NK-92 treated with Interleukin-12 subunit alpha and Interleukin-12 subunit beta, amount 100 ng/mL, for 24 hours (cell line): ENCODE results near the gene GDF7.

ENCODE experiments used
- DNase-seq: peaks from one replicate; lab custom pipeline; 2025; lab: John Stamatoyannopoulos, UW

The GDF7 gene

DNA sequence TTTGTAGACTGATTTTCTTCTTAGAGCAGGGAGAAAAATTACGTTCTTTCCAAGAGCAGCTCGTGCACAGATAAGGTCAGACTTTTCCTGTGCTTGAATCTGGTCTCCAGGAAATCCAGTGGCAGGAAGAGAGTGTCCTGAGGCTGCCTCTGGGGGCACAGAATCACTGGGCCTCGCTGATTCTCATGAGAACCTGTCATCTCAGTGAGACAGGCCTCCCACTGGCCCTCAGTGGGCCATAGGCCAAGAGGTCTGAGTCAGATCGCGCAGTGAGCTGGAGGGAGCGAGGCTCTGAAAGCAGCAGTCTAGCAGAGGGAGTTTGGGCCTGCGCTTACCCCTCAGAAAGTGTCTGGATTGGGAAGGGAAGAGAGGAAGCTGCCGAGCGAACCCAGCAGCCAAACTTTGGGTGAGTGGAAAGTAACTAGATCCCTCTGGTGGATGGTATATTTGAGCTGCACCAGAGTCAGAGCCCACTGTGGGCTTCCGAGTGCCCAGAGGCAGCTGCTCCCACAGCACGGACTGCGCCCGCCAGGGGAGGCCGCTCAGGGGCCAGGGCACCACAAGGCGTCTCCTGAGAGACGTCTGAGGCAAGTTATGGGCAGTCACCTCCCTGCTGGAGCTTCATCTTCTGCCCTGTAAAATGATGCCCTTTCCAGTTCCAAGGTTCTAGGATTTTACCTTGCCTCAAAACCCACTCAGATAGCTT, 8.2 kb downstream of the GDF7 start:
- no peak for DNase-seq

DNA sequence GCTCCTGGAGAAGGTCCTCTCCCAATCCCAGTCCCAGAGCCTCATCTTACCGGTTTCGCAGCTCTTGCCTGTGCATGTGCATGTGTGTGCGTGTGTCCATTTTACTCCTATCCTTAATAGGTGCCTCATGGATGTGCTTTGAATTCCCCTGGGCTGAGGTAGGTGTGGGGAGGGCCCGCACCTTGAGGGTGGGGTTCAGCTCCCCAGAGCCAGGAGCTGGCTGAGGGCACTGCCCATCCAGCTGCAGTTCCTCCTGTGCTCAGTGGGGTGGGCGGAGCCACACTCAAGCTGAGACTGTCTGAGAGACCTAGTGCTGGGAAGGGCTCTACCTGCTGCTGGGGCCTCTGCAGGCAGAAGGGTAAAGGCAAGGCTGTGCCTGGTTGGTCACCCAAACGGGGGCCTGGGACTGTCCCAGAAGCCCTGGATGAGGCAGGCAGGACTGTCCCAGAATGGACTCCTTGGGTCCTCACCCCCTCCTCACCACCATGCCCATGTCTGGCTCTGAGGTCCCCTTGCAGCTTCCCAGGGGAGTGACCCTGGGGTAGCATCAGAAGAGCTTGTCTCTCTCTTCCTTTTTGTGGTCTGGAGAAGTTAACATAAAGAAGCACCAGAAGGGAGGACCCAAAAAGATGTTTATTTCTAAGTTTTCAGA, 8.9 kb downstream of the GDF7 start:
- no peak for DNase-seq

DNA sequence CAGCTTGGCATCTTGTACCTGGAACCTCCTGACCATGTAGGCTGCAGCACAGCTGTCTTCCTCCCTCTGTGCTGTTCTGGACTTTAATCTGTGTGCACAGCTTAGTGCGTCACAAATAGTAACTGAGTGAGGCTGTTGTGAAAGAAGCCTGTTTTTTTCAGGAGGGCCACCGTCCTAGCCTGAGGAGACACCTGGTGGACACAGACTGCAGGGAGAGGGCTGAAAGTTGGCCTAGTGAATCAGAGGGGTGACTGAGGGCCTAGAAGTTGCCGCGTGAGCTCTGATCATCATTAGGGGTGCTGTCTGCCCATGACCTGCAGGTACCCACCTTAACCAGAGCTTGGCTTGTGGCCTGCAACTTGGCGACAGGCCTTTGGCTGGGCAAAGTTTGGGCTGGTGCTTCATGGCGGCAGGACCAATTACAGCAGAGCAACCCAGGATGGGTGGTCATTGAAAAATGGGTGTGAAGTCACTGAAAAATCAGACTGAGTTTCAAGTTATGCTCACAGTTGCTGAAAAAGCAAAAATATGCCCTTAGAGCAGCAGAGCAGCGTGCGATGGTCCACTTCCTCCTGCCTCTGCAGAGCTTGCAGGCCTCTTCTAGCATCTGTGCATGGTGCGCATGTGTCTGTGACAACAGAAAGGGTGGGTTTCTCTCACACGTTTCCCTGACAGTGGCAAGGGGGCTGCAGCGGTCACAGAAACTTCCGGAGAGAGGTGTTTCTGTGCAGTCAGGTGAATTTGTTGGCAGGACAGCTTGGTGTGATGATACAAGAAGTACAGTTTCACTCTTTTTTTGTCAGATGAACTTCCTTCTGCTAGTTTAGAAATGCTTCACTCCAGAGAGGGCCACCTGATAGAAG, 9.6 kb downstream of the GDF7 start:
- DNase-seq = no peak

DNA sequence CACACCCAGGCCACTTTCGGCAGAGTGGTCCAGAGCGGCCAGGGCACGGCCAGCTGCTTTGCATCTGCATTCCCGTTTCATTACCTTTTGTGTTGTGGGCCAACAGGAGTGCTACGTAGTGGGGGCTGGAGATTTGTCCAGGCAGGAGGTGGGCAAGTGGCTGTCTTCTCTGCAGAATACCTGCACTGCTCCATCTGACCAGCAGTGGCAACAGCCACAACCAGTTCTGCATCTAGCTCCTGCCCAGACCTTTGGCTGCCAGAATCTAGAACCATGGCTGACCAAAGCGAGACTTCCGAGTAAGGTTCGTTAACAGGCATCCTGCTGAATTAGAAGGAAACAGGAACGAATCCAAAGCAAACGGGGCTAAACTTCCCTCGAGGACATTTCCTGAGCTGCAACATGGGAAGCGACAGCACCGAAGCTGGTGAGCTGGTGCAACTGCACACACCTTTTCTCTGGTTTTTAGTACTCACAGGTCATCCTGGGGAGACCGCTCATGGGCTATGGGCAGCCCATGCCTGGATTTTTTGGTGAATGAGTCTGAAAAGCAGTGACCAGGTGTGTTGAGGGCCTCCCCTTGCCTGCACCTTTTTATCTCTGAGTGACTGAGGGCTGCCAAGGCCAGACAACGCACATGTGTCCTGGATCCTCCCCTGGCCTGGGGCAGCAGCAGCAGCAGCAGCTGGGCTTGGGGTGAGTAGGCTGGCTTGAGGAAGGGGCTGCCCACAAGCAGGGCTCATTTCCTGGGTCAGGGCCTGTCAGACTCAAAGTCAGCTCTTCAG, 10.5 kb downstream of the GDF7 start:
- no peak for DNase-seq

DNA sequence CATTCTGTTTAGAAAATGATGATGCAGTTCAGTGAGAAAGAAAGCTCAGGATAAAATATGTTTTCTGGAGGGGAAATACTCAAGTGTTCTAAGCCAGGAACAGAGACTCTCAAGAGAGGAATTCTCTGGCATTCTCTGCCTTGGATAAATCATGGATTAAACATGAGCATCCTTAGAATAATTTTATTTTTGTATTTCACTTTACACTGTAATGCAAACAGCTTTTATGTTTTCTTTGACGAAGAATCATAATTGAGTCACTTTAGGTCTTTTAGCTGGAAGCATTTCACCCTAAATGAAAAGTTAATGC, 11.1 kb downstream of the GDF7 start:
- DNase-seq = no peak

DNA sequence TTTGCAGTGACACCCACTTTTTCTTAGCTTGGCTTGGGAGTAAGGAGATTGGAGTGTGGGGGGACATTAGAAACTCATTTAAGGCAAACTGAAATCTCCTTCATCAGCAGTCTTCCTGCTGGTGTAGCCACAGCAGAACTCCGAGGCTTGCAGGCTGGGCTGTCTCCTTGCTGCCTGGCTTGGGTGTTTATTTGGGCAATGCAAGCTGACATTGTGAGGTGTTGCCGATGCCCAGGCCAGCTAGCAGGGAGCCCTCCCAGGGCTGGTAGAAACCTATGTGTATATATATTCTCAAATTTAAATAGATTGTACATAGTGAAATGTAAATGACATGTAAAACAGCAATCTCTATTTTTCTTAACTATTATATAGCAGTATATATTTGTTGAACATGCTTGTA, 11.8 kb downstream of the GDF7 start:
- no peak for DNase-seq

DNA sequence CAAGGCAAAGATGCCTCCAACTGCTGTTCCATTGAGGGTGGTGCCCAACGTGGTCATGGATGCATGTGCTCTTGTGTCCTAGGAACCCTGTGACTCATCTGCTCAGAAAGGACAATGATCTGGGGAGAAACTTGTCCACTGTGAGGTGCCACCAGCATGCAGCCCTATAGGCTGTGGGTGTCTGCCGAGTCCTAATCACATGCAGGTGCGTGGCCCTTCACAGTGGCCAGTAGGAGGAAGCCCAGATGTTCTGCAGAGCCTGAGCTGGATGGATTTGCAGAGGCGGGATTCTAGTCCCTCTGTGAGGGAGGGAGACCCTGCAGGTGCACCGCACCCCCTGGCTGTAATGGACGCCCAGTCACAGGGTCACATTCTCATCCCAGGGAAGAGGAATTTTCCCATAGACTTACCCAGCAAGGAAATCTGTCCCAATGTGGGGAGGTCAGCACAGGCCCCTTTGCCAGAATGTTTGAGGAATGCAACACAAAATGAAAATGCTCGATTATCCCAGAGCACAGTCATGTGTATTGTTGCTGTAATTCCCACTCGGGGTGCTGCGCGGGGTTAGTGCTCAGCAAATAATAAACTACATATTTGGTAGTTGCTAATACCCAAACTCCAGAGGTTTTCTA, 13.9 kb downstream of the GDF7 start:
- no peak for DNase-seq

DNA sequence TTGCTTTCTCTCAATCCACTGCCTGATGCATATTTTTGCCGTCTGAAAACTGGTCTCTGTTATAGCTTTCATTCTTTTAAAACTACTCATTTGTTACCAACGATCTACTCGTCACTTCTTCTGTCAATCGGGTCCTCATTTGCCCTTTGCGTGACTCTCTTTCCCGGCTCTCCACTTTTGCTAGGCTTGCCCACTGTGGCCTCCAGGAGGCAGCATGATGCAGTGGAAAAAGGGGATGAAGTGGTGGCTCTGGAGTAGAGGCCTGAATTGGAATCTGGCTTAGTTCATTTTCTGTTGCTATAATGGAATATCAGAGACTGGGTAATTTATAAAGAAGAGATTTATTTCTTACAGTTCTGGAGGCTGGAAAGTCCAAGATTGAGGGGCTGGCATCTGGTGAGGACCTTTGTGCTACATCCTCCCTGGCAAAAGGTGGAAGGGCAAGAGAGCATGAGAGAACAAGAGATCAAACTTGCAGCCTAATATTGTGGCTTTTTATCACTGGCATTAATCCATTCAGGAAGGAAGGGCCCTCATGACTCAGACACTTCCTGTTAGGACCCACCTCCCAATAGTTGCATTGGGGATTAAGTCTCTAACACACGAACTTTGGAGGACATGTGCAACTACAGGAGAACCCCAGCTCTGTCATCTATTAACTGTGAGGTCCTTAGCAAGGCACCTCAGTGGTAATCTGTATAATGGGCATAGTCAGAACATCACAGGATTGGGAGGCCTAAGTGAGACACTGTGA, 15.4 kb downstream of the GDF7 start:
- DNase-seq = no peak

DNA sequence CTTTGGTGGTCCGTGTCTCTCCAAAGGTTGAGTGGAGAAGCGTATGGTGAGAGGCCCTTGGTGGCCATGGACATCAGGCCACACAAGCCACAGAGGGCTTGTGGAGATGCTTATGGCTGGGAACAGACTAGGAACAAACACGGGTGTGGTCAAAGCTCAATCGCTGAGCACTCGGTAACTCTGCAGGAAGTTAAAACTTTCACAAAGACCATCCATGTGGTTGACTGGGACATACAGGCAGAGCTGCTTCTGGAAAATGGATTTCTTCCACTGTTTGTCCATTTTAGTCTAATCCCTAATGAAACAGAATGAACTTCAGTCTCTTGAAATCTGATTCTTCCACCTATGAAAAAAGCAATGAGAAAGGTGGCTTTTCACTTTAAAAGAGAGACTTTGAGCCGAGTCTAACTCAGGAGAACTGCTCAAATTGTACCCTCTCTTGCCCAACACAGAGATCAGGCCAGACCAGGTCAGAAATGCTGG, 17.7 kb downstream of the GDF7 start:
- DNase-seq = no peak

DNA sequence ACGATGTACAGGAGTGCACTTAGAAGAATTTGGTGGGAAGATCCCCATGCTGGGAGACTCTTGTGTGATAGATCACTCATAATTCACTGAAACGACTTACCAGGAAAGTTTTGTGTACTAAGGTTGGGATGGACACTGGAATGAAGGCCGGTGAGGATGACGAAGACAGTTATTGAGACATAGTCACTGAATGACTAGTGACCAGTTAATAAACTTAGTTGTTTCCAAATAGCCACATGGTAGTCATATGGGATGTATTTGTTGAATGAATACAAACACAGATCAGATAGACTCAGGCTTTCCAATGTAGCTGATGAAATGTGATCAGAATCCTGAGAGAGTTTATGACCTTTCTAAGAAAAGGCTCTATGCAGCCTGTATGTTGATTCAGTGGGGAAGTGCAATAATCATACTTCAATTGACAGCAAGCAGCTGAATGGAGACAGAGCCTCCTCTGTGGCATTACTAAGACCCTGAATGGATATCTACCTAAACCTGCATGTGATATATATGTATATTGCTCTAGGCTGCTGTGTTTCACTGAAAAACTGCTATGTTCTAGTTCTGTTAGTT, 20.4 kb downstream of the GDF7 start:
- no peak for DNase-seq

DNA sequence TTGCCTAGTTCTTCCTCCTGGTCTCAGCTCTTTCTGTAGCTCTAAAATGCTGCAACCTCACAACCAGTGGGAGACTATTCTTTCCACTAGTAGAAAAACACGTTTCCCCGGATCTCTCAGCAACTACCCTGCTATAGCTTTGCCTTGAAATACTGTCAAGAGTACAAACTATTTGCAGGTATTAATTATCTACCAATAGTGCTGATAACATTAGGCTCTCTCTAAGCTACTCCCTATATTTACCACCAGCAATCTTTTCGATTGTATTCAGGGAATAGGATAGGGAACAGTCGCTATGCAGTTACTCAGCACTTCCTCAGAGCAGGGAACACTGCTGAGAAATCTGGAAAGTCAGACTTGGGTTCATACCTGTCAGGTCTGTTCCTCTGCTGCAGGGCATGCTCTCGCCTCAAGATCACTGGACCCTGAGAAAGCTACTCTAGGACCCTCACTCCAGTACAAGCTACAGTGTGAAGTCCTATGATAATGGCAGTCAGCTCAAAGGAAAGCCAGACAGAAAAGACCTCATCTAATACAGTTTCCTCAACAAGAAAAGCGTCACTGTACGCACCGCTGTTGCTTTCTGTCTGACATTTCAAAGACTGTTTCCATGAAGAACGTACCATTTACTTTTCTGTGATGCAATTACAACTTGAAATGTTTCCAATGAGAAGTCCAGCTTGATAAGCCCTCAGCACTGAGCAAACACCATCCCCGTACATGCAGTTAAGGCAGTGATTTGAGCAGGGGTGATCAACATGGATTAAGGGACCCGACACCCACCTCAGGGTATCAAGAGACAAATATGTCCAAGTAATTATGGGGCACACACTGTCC, 22.7 kb downstream of the GDF7 start:
- no peak for DNase-seq

DNA sequence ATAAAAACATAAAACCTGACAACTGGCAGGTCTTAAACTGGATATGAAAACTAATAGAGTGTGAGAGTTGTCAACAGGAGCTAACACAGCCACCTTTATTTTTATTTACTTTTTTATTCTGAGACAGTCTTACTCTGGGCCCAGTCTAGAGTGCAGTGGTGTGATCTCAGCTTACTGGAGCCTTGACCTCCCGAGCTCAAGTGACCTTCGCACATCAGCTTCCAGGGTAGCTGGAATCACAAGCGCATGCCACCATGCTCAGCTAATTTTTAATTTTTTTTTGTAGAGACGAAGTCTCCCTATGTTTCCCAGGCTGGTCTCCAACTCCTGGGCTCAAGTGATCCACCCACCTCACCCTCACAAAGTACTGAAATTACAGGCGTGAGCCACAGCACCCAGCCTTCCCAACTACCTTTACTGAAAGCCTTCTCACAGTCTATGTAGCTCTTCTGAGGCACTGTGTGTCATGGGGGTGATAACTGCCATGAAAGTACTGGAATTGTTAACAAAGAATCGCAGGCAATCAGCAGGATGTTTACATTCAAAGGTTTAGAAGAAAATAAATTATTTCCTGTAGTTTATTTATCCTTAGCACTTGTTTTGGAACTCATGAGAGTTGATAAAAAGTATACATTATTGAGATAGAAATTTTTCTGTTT, 24.3 kb downstream of the GDF7 start:
- no peak for DNase-seq

DNA sequence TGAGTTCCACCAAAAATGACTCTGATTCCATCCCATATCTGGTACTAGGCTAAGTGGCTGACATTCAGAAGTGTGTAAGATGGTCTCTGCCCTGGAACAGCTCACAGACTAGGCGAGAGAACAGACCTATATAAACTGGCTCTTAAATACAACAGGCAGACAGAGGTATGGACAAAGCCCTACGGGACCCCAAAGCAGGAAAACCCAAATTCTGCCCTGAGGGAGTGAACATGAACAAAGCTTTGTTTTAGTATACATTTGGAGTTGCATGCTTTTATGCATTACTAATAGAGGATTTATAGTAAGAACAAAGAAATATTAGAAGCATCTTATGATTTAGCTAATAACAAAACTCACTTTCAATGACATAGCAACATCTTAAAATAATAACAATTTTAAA, 25.1 kb downstream of the GDF7 start:
- DNase-seq = no peak

DNA sequence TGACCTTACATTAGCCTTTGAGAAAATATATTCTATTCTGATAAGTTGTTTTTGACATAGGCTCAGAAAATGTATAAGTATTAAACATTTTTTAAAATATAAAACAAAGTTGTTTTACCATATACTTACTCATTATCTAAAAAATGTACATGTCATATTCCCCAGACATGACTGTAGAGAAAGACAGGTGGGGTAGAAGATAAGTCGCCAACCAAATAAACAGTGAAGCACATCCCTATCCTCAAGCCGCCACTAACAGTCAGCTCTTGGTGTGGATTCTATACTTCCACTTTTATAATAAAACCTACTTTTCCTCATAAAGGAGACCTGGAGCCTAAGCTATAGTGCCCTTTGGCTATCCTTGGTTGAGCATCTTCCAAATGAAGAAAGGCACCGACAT, 26.4 kb downstream of the GDF7 start:
- no peak for DNase-seq

DNA sequence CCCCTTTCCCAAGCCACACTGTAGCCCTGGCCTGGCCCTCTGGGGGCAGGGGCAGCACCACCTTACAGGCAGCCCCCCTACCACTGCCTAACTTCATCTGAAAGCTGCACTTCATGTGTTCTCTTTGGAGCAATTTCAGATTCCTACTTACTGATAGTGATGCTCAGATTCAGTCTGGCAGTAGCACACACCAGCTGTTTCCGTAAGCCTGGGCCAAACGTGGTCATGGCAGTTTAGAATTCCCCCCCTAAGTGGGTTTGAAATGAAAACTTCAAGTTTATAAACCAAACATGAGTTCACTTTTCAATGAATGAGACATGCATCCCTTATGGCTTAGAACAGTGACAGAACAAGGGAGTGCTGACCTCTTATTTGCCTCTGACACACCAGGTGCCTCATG, 29.4 kb downstream of the GDF7 start:
- DNase-seq = no peak

DNA sequence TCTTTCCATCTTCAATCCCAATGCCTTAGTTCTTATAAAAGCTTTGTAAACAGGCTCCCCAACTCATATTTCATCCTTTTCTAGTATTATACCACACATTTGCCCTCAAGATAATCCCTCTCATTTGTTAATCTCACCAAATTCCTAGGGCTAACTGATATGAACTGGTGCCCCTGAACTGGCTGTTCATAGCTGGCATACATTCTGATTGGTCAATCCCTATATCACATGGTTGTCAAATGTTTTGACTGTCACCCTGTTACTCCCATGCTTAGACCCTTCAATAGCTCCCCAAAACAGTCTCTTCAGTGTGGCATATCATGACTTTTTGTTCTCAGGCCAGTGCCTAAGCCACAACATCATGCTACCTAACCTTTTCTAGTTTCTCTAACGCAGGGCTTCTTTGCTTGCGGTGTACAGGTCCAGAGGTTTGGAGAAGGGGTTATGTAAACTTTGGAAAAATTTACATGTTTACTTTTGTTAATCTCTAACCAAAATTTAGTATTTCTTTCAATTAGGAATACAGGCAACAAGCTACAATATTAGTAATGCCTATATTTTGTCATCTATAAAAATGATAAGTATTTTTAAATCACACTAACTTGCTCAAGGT, 30.5 kb downstream of the GDF7 start:
- DNase-seq = no peak

DNA sequence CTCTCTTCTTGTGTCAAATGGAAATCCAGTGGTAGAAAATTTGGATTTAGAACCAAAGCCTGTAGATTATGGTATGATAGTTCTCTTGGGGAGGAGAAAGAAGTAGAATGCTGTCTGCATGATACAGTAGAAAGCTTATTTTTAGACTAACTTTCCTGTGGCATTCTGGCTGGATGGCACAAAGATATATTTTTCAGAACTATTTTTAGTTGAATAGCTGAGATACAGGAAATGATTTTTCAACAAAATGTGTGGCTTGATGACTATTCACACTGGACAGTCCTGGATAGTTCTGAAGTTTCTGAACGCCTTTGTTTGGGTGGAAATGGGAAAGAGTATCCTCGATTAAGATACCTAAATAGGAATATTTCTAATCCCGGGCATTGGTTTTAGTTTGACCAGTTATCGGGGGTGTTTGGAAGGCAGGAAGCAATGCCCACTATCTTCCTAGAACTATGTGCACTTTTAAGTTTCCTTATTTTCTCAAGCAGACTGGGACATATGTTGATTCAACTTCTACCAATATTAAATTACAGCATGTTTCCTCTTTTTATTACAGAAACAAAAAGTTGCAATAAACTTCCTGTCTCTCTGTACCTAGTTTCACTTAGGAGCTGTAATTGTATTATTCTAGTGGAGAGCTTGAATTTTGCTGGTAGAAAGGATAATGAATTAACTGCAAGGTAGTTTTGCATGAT, 32.1 kb downstream of the GDF7 start:
- DNase-seq = no peak

DNA sequence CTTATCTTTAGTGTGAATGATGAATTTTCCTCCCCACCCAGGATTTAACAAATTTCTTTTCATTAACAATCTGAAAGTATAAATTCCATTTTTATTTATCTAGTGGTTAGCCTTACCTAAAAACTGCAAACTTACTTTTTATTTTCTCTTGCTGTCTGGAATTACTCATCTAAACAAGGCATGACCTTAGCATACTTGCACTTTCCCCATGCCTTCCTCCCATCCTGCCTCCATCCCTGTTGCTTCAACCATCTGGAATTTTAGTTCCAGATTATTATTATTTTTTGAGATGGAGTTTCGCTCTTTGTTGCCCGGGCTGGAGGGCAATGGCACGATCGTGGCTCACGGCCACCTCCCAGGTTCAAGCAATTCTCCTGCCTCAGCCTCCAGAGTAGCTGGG, 35.6 kb downstream of the GDF7 start:
- DNase-seq = no peak
